HAP-1 (cell line): Measurements from ENCODE around the gene OR8A1.
A peak's percentile ranks its signal among the peaks of the same experiment; 100 is the strongest.

Experiments used
- DNase-seq, 2 experiments: peaks; one replicate each; pipeline ENCODE4 v3.0.0-alpha.2; 2016 to 2020; ENCODE audit warnings: low spot score in 2 of 2
- H3K27me3 ChIP-seq: fragments of 250-450 bp; sonication (Bioruptor Pico); 2 replicates; pipeline ENCODE4 v1.5.1; 2020; ENCODE audit warnings: low read depth, mild to moderate bottlenecking, moderate library complexity
- H3K36me3 ChIP-seq: fragments of 250-450 bp; sonication (Bioruptor Pico); replicated peaks from 2 replicates; pipeline ENCODE4 v1.5.1; 2020; ENCODE audit warnings: mild to moderate bottlenecking
- H3K4me1 ChIP-seq: fragments of 250-450 bp; sonication (Bioruptor Pico); 2 replicates; pipeline ENCODE4 v1.5.1; 2020; ENCODE audit warnings: mild to moderate bottlenecking
- H3K4me3 ChIP-seq: fragments of 250-450 bp; sonication (Bioruptor Pico); 2 replicates; pipeline ENCODE4 v1.5.1; 2020; ENCODE audit warnings: mild to moderate bottlenecking, moderate library complexity
- H3K9me3 ChIP-seq: fragments of 250-450 bp; sonication (Bioruptor Pico); 2 replicates; pipeline ENCODE4 v1.5.1; 2020; ENCODE audit warnings: mild to moderate bottlenecking, moderate library complexity
- in situ Hi-C: fragments of 300-500 bp; cut with MboI; formaldehyde crosslinking; loops from 3 replicates; pipeline ENCODE4 v1.14.3; 2020; ENCODE audit warnings: low sequenced_read_pairs, inconsistent platforms, mixed read lengths

The OR8A1 gene

DNA sequence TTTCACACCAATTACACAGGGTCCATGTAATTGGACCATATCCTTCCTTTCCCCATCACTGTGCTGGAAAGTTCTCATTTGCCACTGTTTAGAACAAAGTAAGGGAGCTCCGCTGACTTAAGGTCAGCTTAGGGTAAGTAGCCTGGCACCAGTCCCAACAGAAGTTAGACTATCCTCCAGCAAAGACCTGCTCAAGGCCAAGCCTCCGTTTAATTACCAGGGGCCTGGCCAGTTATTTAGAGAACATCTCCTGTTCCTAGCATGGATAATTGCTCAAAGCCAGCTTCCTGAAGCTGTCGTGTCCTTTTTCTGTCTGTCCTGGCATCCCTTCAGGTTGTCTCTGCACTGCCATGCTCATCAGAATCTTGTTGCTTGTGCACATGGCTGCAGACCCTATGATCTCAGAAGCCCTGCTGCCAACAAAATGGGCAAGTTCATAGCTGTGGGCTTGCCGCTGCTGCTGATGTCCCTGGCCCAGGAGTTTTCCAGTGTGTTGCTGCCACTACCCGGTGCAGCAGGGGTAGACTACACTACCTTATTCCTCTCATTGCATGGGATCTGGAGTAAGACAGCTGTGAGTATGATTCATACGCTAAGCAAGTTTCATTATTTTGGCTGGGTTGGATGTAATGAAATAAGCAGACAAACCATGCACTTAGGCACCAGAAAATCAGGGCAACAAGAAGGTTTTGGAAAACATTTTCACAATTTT lies 8.1 kb downstream of the OR8A1 start:
- Histone ChIP-seq H3K9me3 (no peaks in the 10 kb centered on the region), H3K36me3 (no peaks in the 10 kb centered on the region), H3K4me1 (no peaks in the 10 kb centered on the region), H3K4me3 (no peak overlapping the region), H3K27me3 (no peaks in the 10 kb centered on the region; the same call in 1 of the 2 replicates)
- DNase-seq, result no peak
- in situ Hi-C loops, result loop anchor here (25.0 kb wide), 2 partner anchors 166 to 491 kb away; partner anchors contain the start of gene OR8B4

DNA sequence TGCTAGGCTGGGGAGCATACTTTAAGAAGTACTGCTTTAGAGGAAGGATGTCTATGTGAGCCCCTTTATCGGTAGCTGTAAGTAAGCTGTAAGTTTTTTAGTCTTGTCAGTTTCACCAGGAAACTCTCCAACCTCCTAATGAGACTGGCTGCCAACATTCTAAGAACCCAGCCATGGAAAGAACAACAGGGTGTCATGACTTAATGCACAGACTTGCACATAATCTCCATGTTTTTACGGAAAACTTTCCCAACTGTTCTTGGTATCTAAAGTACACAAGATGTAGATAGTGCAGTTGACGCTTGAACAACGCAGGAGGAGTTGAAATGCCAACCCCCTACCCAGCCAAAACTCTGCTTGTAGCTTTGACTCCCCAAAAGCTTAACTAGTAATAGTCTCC lies 9.0 kb downstream of the OR8A1 start:
- Histone ChIP-seq H3K4me1 (no peaks in the 10 kb centered on the region), H3K9me3 (no peaks in the 10 kb centered on the region), H3K27me3 (peaks cover 4% of the 10 kb centered on the region; the same call in 1 of the 2 replicates), H3K4me3 (no peak overlapping the region), H3K36me3 (no peaks in the 10 kb centered on the region)
- DNase-seq, result no peak
- in situ Hi-C loops, result loop anchor here (25.0 kb wide), 2 partner anchors 166 to 491 kb away; partner anchors contain the start of gene OR8B4

GRCh38 chr11:124581817-124582216 lies 12.0 kb downstream of the OR8A1 start:
- Histone ChIP-seq H3K27me3 (peaks cover 9% of the 10 kb centered on the region), H3K36me3 (no peaks in the 10 kb centered on the region), H3K4me1 (no peaks in the 10 kb centered on the region), H3K4me3 (no peak overlapping the region), H3K9me3 (no peaks in the 10 kb centered on the region)
- DNase-seq, result no peak
- in situ Hi-C loops, result loop anchor here (25.0 kb wide), 2 partner anchors 170 to 495 kb away; partner anchors contain the start of gene OR8B4

DNA sequence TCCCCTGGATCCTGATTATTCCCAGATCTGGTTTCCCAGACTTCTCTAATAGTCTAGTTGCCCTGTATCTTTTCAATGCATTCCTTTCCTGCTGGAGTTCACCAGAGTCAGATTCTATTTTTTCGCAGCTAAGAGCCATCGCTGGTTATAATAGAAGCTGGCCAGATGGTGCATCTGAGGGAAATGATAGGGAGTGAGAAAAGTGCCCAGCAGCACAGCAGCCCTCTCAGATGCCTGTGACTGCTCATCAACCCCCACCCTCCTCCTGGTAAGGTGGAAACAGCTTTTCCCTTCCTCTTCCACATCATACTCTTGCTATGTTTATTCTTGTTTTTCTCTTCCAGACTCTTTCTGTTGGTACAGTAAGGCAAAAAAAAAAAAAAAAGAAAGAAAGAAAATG lies 12.8 kb downstream of the OR8A1 start:
- in situ Hi-C loops, result loop anchor here (25.0 kb wide), 2 partner anchors 170 to 495 kb away; partner anchors contain the start of gene OR8B4
- H3K27me3 ChIP-seq, result peaks cover 9% of the 10 kb centered on the region
- no peaks in the 10 kb centered on the region for H3K9me3 ChIP-seq
- DNase-seq, result no peak
- no peaks in the 10 kb centered on the region for H3K4me1 ChIP-seq
- no peak overlapping the region for H3K4me3 ChIP-seq
- H3K36me3 ChIP-seq, result no peaks in the 10 kb centered on the region

DNA sequence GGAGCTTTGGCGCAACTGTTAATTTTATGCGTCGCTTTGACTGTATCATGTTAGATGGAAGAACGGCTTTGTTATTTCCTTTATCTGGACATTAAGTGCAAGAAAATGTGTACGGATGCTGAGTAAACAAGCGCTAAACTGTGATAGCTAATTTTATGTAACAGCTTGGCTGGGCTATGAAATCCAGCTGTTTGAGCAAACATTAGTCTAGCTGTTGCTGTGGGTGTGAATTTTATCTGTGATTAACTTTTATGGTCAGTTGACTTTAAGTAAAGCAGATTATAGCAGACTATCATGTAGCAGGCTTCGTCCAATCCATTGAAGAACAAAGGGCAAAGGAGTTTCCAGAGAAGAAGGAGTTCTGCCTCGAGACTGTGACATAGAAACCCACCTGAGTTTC lies 14.0 kb downstream of the OR8A1 start:
- Histone ChIP-seq H3K36me3 (no peaks in the 10 kb centered on the region), H3K4me3 (no peak overlapping the region), H3K9me3 (no peaks in the 10 kb centered on the region), H3K27me3 (peaks cover 9% of the 10 kb centered on the region), H3K4me1 (no peaks in the 10 kb centered on the region)
- no peak for DNase-seq
- in situ Hi-C loops, result loop anchor here (25.0 kb wide), 2 partner anchors 171 to 496 kb away; partner anchors contain the start of gene OR8B4

DNA sequence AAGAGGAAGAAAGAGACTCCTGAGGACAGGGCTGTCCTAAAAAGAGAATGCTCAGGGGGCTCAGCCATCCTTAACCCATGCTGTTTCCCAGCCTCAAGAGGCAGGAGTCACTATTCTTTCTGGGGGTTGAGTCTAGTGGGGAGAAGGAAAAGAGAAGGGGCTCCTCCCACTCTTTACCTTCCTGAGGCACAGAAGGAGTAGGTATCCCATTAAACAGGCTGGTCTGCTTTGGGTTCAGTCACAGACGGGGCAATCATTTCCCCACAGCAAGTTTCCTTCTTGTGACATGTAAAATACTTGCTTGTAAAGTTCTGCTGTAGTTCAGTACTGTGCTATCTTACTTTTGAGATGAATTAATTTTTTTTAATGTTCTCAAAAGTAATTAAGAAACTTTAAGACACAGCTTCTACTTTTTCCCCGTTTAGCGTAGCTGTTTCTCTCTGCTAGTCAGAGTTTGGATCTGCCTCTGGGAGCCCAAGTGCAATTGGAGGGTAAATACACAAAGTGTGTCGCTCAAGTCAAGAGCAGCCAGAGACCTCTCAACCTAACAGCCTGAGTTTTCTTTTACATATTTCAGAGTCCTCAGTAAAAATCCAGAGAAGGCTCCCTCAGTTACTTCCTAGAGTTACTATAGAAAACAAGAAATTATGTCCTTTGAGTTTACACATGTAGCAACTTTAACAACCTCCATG lies 15.0 kb downstream of the OR8A1 start:
- Histone ChIP-seq H3K27me3 (peaks cover 9% of the 10 kb centered on the region; the same call in 1 of the 2 replicates), H3K4me1 (no peaks in the 10 kb centered on the region), H3K9me3 (no peaks in the 10 kb centered on the region), H3K36me3 (no peaks in the 10 kb centered on the region), H3K4me3 (no peak overlapping the region)
- in situ Hi-C loops, result loop anchor here (25.0 kb wide), 2 partner anchors 173 to 498 kb away; partner anchors contain the start of gene OR8B4
- no peak for DNase-seq

- no peaks in the 10 kb centered on the region for H3K36me3 ChIP-seq
- H3K4me3 ChIP-seq, result no peak overlapping the region
- no peaks in the 10 kb centered on the region for H3K9me3 ChIP-seq
- no peaks in the 10 kb centered on the region for H3K4me1 ChIP-seq
- peak; percentile 34 to 67 for DNase-seq
- H3K27me3 ChIP-seq, result peaks cover 9% of the 10 kb centered on the region; the same call in 1 of the 2 replicates
- in situ Hi-C loops, result loop anchor here (25.0 kb wide), 2 partner anchors 174 to 499 kb away; partner anchors contain the start of gene OR8B4
Measured at GRCh38 chr11:124586238-124586860, 16.6 kb downstream of the OR8A1 start.

DNA sequence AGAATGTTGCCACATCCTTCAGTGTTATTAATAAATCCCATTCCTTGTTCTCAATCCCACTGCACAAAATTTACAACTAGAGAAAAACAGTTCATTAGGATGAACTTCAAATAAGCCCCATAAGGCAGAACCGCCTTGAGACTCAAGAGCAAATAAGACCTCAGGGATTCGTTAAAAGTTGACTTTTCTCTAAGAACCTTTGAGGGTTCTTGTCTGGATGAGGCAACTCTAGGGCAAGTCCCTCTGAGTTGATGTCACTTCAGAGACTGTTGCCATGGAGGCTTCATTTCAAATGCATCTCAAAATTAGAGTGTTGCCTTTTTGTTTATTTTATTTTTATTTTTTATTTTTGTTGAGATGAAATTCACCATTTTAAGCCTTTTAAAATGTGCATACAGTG lies 21.6 kb downstream of the OR8A1 start:
- no peak overlapping the region for H3K4me3 ChIP-seq
- H3K36me3 ChIP-seq, result no peaks in the 10 kb centered on the region
- H3K9me3 ChIP-seq, result no peaks in the 10 kb centered on the region
- no peaks in the 10 kb centered on the region for H3K4me1 ChIP-seq
- in situ Hi-C loops, result loop anchor here (25.0 kb wide), 2 partner anchors 179 to 504 kb away; partner anchors contain the start of gene OR8B4
- H3K27me3 ChIP-seq, result peaks cover 3% of the 10 kb centered on the region; the same call in 1 of the 2 replicates
- DNase-seq, result no peak

GRCh38 chr11:124592627-124593026 lies 22.8 kb downstream of the OR8A1 start:
- Histone ChIP-seq H3K4me3 (no peak overlapping the region), H3K9me3 (no peaks in the 10 kb centered on the region), H3K4me1 (no peaks in the 10 kb centered on the region), H3K27me3 (peaks cover 3% of the 10 kb centered on the region; the same call in 1 of the 2 replicates), H3K36me3 (no peaks in the 10 kb centered on the region)
- no peak for DNase-seq
- in situ Hi-C loops, result loop anchor here (25.0 kb wide), 2 partner anchors 180 to 505 kb away; partner anchors contain the start of gene OR8B4

GRCh38 chr11:124595302-124595701 lies 25.5 kb downstream of the OR8A1 start:
- H3K4me1 ChIP-seq, result no peaks in the 10 kb centered on the region
- peaks cover 3% of the 10 kb centered on the region for H3K27me3 ChIP-seq
- in situ Hi-C loops, result loop anchor here (25.0 kb wide), 2 partner anchors 183 to 508 kb away; partner anchors contain the start of gene OR8B4
- H3K4me3 ChIP-seq, result no peak overlapping the region
- DNase-seq, result no peak
- H3K36me3 ChIP-seq, result no peaks in the 10 kb centered on the region
- no peaks in the 10 kb centered on the region for H3K9me3 ChIP-seq

- no peak for DNase-seq
- H3K27me3 ChIP-seq, result peaks cover 3% of the 10 kb centered on the region
- no peaks in the 10 kb centered on the region for H3K4me1 ChIP-seq
- H3K9me3 ChIP-seq, result no peaks in the 10 kb centered on the region
- in situ Hi-C loops, result loop anchor here (25.0 kb wide), 2 partner anchors 185 to 510 kb away; partner anchors contain the start of gene OR8B4
- no peaks in the 10 kb centered on the region for H3K36me3 ChIP-seq
- H3K4me3 ChIP-seq, result no peak overlapping the region
Measured at GRCh38 chr11:124597626-124598025, 27.8 kb downstream of the OR8A1 start.

DNA sequence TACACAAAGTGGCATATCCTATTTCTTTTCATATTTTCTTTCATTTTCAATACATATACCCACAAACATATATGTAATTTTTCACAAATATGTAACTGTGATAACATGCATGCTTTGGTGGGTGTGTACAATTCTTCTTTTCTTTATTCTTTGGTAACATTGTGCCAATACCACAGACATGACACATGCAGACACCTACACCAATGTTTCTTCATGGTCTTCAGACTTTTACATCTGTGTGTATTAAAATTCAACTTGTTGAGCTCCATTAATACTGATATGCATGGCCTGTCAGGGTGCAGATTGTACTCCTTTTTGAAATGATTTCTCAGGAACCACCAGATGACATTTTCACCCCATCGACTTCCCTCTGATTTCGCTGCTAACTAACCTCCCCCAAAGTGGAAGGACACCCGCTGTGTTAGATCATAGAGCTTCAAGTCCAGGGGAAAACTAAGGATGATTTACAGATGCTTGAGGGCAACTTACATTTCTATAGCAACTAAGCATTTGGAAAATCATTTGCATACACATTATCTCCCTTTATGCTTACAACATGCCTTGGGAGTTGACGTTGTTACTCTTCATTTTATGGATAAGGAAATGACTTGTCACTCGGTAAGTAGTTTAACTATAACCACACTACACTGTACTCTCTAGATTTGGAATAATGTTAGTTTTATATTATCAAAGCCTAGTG lies 31.0 kb downstream of the OR8A1 start:
- in situ Hi-C loops, result no loop called here
- Histone ChIP-seq H3K36me3 (no peaks in the 10 kb centered on the region), H3K27me3 (no peaks in the 10 kb centered on the region; the same call in 1 of the 2 replicates), H3K4me3 (no peak overlapping the region), H3K9me3 (no peaks in the 10 kb centered on the region), H3K4me1 (no peaks in the 10 kb centered on the region)
- no peak for DNase-seq

- DNase-seq, result no peak
- Histone ChIP-seq H3K36me3 (no peaks in the 10 kb centered on the region), H3K9me3 (no peaks in the 10 kb centered on the region), H3K4me1 (no peaks in the 10 kb centered on the region), H3K27me3 (no peaks in the 10 kb centered on the region; the same call in 1 of the 2 replicates), H3K4me3 (no peak overlapping the region)
- in situ Hi-C loops, result no loop called here
Measured at GRCh38 chr11:124602193-124602592, 32.4 kb downstream of the OR8A1 start.
